Measurements from ENCODE around the gene ZNF177.
"Not testable (repeated sequence)": the region's sequence is repeated elsewhere in the genome, so short reads cannot be mapped to it uniquely, and the experiment has no call there.

Gene ZNF177

GRCh38 chr19:9362905-9363304, at the start of gene ZNF177:
Gene ZNF177, plus strand, starts transcription at chr19:9363013. Its CDS starts 15,299 bp downstream, at chr19:9378312.
- DNase-seq (ENCODE audit: low spot score), result no peak

- no peak for DNase-seq (ENCODE audit: low spot score)
Observed at GRCh38 chr19:9313756-9314155, 49.1 kb upstream of the ZNF177 start.

- no peak for DNase-seq (ENCODE audit: low spot score)
Observed at GRCh38 chr19:9321338-9321737, 41.5 kb upstream of the ZNF177 start.

GRCh38 chr19:9321756-9322155, 41.1 kb upstream of the ZNF177 start:
- not testable (repeated sequence) for DNase-seq (ENCODE audit: low spot score)

- not testable (repeated sequence) for DNase-seq (ENCODE audit: low spot score)
Observed at GRCh38 chr19:9322201-9322600, 40.6 kb upstream of the ZNF177 start.

- DNase-seq (ENCODE audit: low spot score), result peak; percentile 39
Observed at GRCh38 chr19:9323557-9323918, 39.3 kb upstream of the ZNF177 start.

- peak; percentile 99 for DNase-seq (ENCODE audit: low spot score)
Observed at GRCh38 chr19:9323919-9324583, 38.8 kb upstream of the ZNF177 start, which contains the start of gene ZNF559. Gene ZNF559, plus strand, starts transcription at chr19:9324179. Its CDS starts 14,371 bp downstream, at chr19:9338550.

- DNase-seq (ENCODE audit: low spot score), result no peak
Observed at GRCh38 chr19:9324584-9324962, 38.2 kb upstream of the ZNF177 start.

- DNase-seq (ENCODE audit: low spot score), result no peak
Observed at GRCh38 chr19:9329999-9330398, 32.8 kb upstream of the ZNF177 start.

GRCh38 chr19:9342610-9343304, 20.1 kb upstream of the ZNF177 start:
- DNase-seq (ENCODE audit: low spot score), result no peak

- DNase-seq (ENCODE audit: low spot score), result no peak
Observed at GRCh38 chr19:9345005-9345404, 17.8 kb upstream of the ZNF177 start.

GRCh38 chr19:9348253-9348652, 14.6 kb upstream of the ZNF177 start:
- no peak for DNase-seq (ENCODE audit: low spot score)

GRCh38 chr19:9348671-9349070, 14.1 kb upstream of the ZNF177 start:
- DNase-seq (ENCODE audit: low spot score), result no peak

GRCh38 chr19:9352505-9352904, 10.3 kb upstream of the ZNF177 start:
- no peak for DNase-seq (ENCODE audit: low spot score)

GRCh38 chr19:9353011-9353410, 9.8 kb upstream of the ZNF177 start:
- no peak for DNase-seq (ENCODE audit: low spot score)

GRCh38 chr19:9354651-9355050, 8.2 kb upstream of the ZNF177 start:
- no peak for DNase-seq (ENCODE audit: low spot score)

GRCh38 chr19:9370738-9371619, 8.2 kb downstream of the ZNF177 start:
- no peak for DNase-seq (ENCODE audit: low spot score)

GRCh38 chr19:9381361-9381785, 18.6 kb downstream of the ZNF177 start:
- DNase-seq (ENCODE audit: low spot score), result no peak

GRCh38 chr19:9406798-9407352, 44.1 kb downstream of the ZNF177 start:
- DNase-seq (ENCODE audit: low spot score), result peak; percentile 92

GRCh38 chr19:9407827-9408226, 45.0 kb downstream of the ZNF177 start:
- DNase-seq (ENCODE audit: low spot score), result no peak

- DNase-seq (ENCODE audit: low spot score), result no peak
Observed at GRCh38 chr19:9413240-9413954, 50.6 kb downstream of the ZNF177 start.

GRCh38 chr19:9427941-9428340, 65.1 kb downstream of the ZNF177 start:
- DNase-seq (ENCODE audit: low spot score), result no peak

Data from AG08395 (cell line).